LHCN-M2 (cell line): ENCODE results near the gene ACSM2A. TPM values are rescaled to one million over a fixed set of nuclear protein-coding genes. Genes with fewer than 3 reads are reported as not detected.

ENCODE experiments used
- total RNA-seq: library from RNA; depleted of rRNA; stranded (reverse); fragments of >200 nt; gene quantifications from 2 replicates; pipeline ENCODE4 v1.2.3, GENCODE V29; 2014; rRNA removed

The ACSM2A gene
- total RNA-seq, 1 experiment from 2014 or later, result not detected

Other genes with a start within 250 kb of the ACSM2A start
- not detected in 2 replicates for gene GP2, start 124.0 kb upstream of the ACSM2A start, total RNA-seq
- not detected in 2 replicates for gene UMOD, start 98.8 kb upstream of the ACSM2A start, total RNA-seq
- not detected in 2 replicates for gene PDILT, start 46.8 kb upstream of the ACSM2A start, total RNA-seq
- 3.6 and 4.2 TPM in 2 replicates for gene ACSM5, start 42.0 kb upstream of the ACSM2A start, total RNA-seq
- gene ACSM2B, start 124.8 kb downstream of the ACSM2A start, total RNA-seq, result not detected in 2 replicates
- gene ACSM1, start 246.2 kb downstream of the ACSM2A start, total RNA-seq, result not detected in 2 replicates